H1 (cell line): ENCODE data around the gene NQO2. TPM values are rescaled to one million over a fixed set of nuclear protein-coding genes. Genes with fewer than 3 reads are reported as not detected.

Source experiments
- CTCF ChIA-PET: fragments of 300-600 bp; sonication (Branson Sonifier 250); formaldehyde crosslinking; loops from one replicate; lab custom pipeline; 2021; ENCODE audit not compliant: partially characterized antibody; lab: Charles Lee
- POLR2A ChIA-PET: fragments of 300-600 bp; sonication (Branson Sonifier 250); formaldehyde crosslinking; loops from one replicate; lab custom pipeline; 2021; ENCODE audit warnings: inconsistent platforms; ENCODE audit not compliant: partially characterized antibody; lab: Charles Lee
- DNase-seq, 2 experiments: peaks; one replicate each; pipeline versions ENCODE4 v3.0.0 to v3.0.0-alpha.2; 2010 to 2022; ENCODE audit warnings: low spot score in 2 of 2, low read depth in 1 of 2, mixed read lengths in 1 of 2
- FAIRE-seq: peaks from 2 replicates; lab custom pipeline; 2011; peaks lifted over from hg19 to GRCh38; lab: Jason Lieb, UNC
- H2AFZ ChIP-seq: 2 replicates; pipeline ENCODE4 v1.8.1; 2012; ENCODE audit warnings: low read length, inconsistent platforms
- H2AK5ac ChIP-seq: 2 replicates; pipeline ENCODE4 v1.6.1; 2013; ENCODE audit warnings: low read depth, low read length
- H2BK120ac ChIP-seq: replicated peaks from 2 replicates; pipeline ENCODE3; 2013; ENCODE audit warnings: low read depth, low read length, inconsistent platforms
- H2BK12ac ChIP-seq: 2 replicates; pipeline ENCODE4 v1.6.1; 2013; ENCODE audit warnings: low read depth, low read length
- H2BK15ac ChIP-seq: 2 replicates; pipeline ENCODE4 v1.6.1; 2013; ENCODE audit warnings: low read length
- H2BK20ac ChIP-seq: 2 replicates; pipeline ENCODE4 v1.6.1; 2013; ENCODE audit warnings: low read length
- H2BK5ac ChIP-seq: 2 replicates; pipeline ENCODE4 v1.6.1; 2013; ENCODE audit warnings: low read depth, low read length
- H3K14ac ChIP-seq: 2 replicates; pipeline ENCODE4 v1.6.1; 2013; ENCODE audit warnings: inconsistent platforms; ENCODE audit not compliant: insufficient read length
- H3K18ac ChIP-seq: 2 replicates; pipeline ENCODE4 v1.6.1; 2013; ENCODE audit warnings: low read length; ENCODE audit errors: extremely low read depth
- H3K23ac ChIP-seq: 2 replicates; pipeline ENCODE4 v1.6.1; 2013; ENCODE audit warnings: inconsistent platforms; ENCODE audit not compliant: insufficient read length
- H3K23me2 ChIP-seq: 2 replicates; pipeline ENCODE4 v1.6.1; 2013; ENCODE audit warnings: low read depth, low read length
- H3K27ac ChIP-seq: 2 replicates; pipeline ENCODE4 v1.6.1; 2011; ENCODE audit warnings: low read depth, low read length, inconsistent platforms
- H3K27me3 ChIP-seq, 4 experiments: replicated peaks in 1 of 4; 1 replicate in 1 of 4; 2 replicates in 3 of 4; pipeline versions ENCODE4 v1.6.1 to v1.8.1; 2011 to 2013; ENCODE audit warnings: low read length in 3 of 4, mild to moderate bottlenecking in 3 of 4, inconsistent platforms in 2 of 4, mixed read lengths in 2 of 4, moderate library complexity in 1 of 4; ENCODE audit not compliant: control insufficient read depth in 3 of 4, insufficient read depth in 3 of 4; ENCODE audit errors: extremely low read depth in 1 of 4
- H3K36me3 ChIP-seq, 4 experiments: 2 replicates each; pipeline versions ENCODE4 v1.6.1 to v1.8.1; 2011 to 2013; ENCODE audit warnings: mild to moderate bottlenecking in 4 of 4, low read length in 3 of 4, moderate library complexity in 2 of 4, control low read depth in 1 of 4, inconsistent platforms in 1 of 4; ENCODE audit not compliant: insufficient read depth in 4 of 4, control insufficient read depth in 2 of 4
- H3K4ac ChIP-seq: replicated peaks from 2 replicates; pipeline ENCODE3; 2013; ENCODE audit warnings: low read length, low read depth, mixed read lengths, inconsistent platforms; ENCODE audit not compliant: insufficient read length
- H3K4me1 ChIP-seq, 4 experiments: replicated peaks in 1 of 4; 1 replicate in 1 of 4; 2 replicates in 3 of 4; pipeline versions ENCODE4 v1.6.1 to v1.8.1; 2011 to 2013; ENCODE audit warnings: low read length in 3 of 4, inconsistent platforms in 2 of 4, mixed read lengths in 1 of 4; ENCODE audit not compliant: insufficient read depth in 4 of 4, control insufficient read depth in 3 of 4
- H3K4me2 ChIP-seq, 2 experiments: 2 replicates each; pipeline versions ENCODE4 v1.6.1 to v1.8.1; 2011 to 2013; ENCODE audit warnings: low read depth in 2 of 2, low read length in 2 of 2, control low read depth in 1 of 2, inconsistent platforms in 1 of 2, mild to moderate bottlenecking in 1 of 2; ENCODE audit not compliant: insufficient read depth in 1 of 2
- H3K4me3 ChIP-seq, 4 experiments: fragments of 200-600, 300-600 bp in 1 of 4; sonication (generic), shearing (Covaris generic), sonication (Bioruptor Twin) in 1 of 4; 2 replicates each; pipeline versions ENCODE4 v1.5.1 to v1.8.1; 2011 to 2016; ENCODE audit warnings: low read length in 4 of 4, low read depth in 3 of 4, control low read depth in 2 of 4, inconsistent platforms in 2 of 4, mild to moderate bottlenecking in 2 of 4, mixed read lengths in 1 of 4, moderate library complexity in 1 of 4; ENCODE audit not compliant: insufficient read depth in 2 of 4; ENCODE audit errors: extremely low read depth in 1 of 4
- H3K56ac ChIP-seq: replicated peaks from 2 replicates; pipeline ENCODE3; 2013; ENCODE audit warnings: low read depth, mild to moderate bottlenecking, mixed read lengths, low read length, inconsistent platforms; ENCODE audit not compliant: insufficient read length
- H3K79me1 ChIP-seq: 2 replicates; pipeline ENCODE4 v1.6.1; 2013; ENCODE audit warnings: low read depth, low read length, control low read depth
- H3K79me2 ChIP-seq, 2 experiments: 2 replicates each; pipeline versions ENCODE4 v1.6.1 to v1.8.1; 2012 to 2013; ENCODE audit warnings: low read length in 2 of 2, mild to moderate bottlenecking in 2 of 2, inconsistent platforms in 1 of 2; ENCODE audit not compliant: insufficient read depth in 2 of 2, control insufficient read depth in 1 of 2
- H3K9ac ChIP-seq, 4 experiments: replicated peaks in 1 of 4; 1 replicate in 1 of 4; 2 replicates in 3 of 4; pipeline versions ENCODE4 v1.6.1 to v1.8.1; 2011 to 2013; ENCODE audit warnings: low read depth in 3 of 4, low read length in 3 of 4, control low read depth in 2 of 4, mild to moderate bottlenecking in 2 of 4, moderate library complexity in 2 of 4, inconsistent platforms in 1 of 4; ENCODE audit errors: extremely low read depth in 1 of 4
- H3K9me3 ChIP-seq, 2 experiments: 2 replicates each; pipeline versions ENCODE4 v1.6.1 to v1.8.1; 2012 to 2013; ENCODE audit warnings: mild to moderate bottlenecking in 2 of 2, moderate library complexity in 2 of 2, control low read depth in 1 of 2, inconsistent platforms in 1 of 2, low read depth in 1 of 2, low read length in 1 of 2, mixed read lengths in 1 of 2; ENCODE audit not compliant: insufficient read depth in 2 of 2
- H4K20me1 ChIP-seq, 2 experiments: replicated peaks in 1 of 2; 2 replicates each; pipeline versions ENCODE3 to v1.8.1; 2011 to 2013; ENCODE audit warnings: inconsistent platforms in 2 of 2, low read length in 2 of 2, mild to moderate bottlenecking in 1 of 2; ENCODE audit not compliant: insufficient read depth in 2 of 2, control insufficient read depth in 1 of 2
- H4K5ac ChIP-seq: 2 replicates; pipeline ENCODE4 v1.6.1; 2013; ENCODE audit warnings: low read length, low read depth, mixed read lengths, inconsistent platforms; ENCODE audit not compliant: insufficient read length
- H4K8ac ChIP-seq: 2 replicates; pipeline ENCODE4 v1.8.0; 2013; ENCODE audit warnings: mild to moderate bottlenecking, moderate library complexity, low read length, inconsistent platforms; ENCODE audit not compliant: insufficient read depth; ENCODE audit errors: extremely low read depth
- H4K91ac ChIP-seq: replicated peaks from 2 replicates; pipeline ENCODE3; 2013; ENCODE audit warnings: low read length, mixed read lengths, inconsistent platforms; ENCODE audit not compliant: insufficient read length
- CHD2 ChIP-seq: IDR thresholded peaks from 2 replicates; pipeline ENCODE4 v1.6.1; 2012; ENCODE audit warnings: low read length, improper control_type of control experiment
- CREB1 ChIP-seq: IDR thresholded peaks from 2 replicates; pipeline ENCODE4 v1.6.1; 2012; ENCODE audit warnings: inconsistent platforms
- EP300 ChIP-seq, 2 experiments: IDR thresholded peaks; 1 replicate in 1 of 2; 2 replicates in 1 of 2; pipeline ENCODE4 v1.6.1; 2011 to 2012; ENCODE audit warnings: low read depth in 2 of 2, low read length in 2 of 2, mild to moderate bottlenecking in 2 of 2, borderline replicate concordance in 1 of 2, inconsistent platforms in 1 of 2, moderate library complexity in 1 of 2
- GABPA ChIP-seq: IDR thresholded peaks from 2 replicates; pipeline ENCODE4 v1.6.1; 2011; ENCODE audit warnings: mild to moderate bottlenecking, low read length, moderate library complexity, borderline replicate concordance; ENCODE audit not compliant: insufficient read depth
- MAX ChIP-seq: IDR thresholded peaks from 2 replicates; pipeline ENCODE4 v1.6.1; 2012; ENCODE audit warnings: inconsistent platforms
- NRF1 ChIP-seq: IDR thresholded peaks from 2 replicates; pipeline ENCODE4 v1.6.1; 2011; ENCODE audit warnings: mild to moderate bottlenecking, low read depth, low read length, improper control_type of control experiment
- POLR2A ChIP-seq, 2 experiments: IDR thresholded peaks; 1 replicate in 1 of 2; 2 replicates in 1 of 2; pipeline ENCODE4 v1.6.1; 2011; ENCODE audit warnings: low read depth in 2 of 2, low read length in 2 of 2, mild to moderate bottlenecking in 2 of 2; ENCODE audit errors: control extremely low read depth in 1 of 2
- POU5F1 ChIP-seq: IDR thresholded peaks from 2 replicates; pipeline ENCODE4 v1.6.1; 2011; ENCODE audit warnings: low read depth, mild to moderate bottlenecking, low read length, moderate library complexity
- RXRA ChIP-seq: IDR thresholded peaks from 2 replicates; pipeline ENCODE4 v1.6.1; 2011; ENCODE audit warnings: low read depth, mild to moderate bottlenecking, low read length, moderate library complexity; ENCODE audit not compliant: insufficient read depth
- SAP30 ChIP-seq: fragments of 300-600 bp; sonication (generic); IDR thresholded peaks from 2 replicates; pipeline ENCODE4 v1.7.1; 2012; ENCODE audit warnings: low read length, moderate library complexity, mild to moderate bottlenecking, inconsistent platforms; ENCODE audit not compliant: insufficient read depth, insufficient replicate concordance
- TBP ChIP-seq: IDR thresholded peaks from 2 replicates; pipeline ENCODE4 v1.6.1; 2011; ENCODE audit warnings: low read depth, low read length, improper control_type of control experiment
- USF2 ChIP-seq: IDR thresholded peaks from 2 replicates; pipeline ENCODE4 v1.6.1; 2011; ENCODE audit warnings: low read length, improper control_type of control experiment
- YY1 ChIP-seq: IDR thresholded peaks from 2 replicates; pipeline ENCODE4 v1.6.1; 2011; ENCODE audit warnings: low read depth, mild to moderate bottlenecking, low read length
- WGBS, 2 experiments: shearing (Covaris generic) in 1 of 2; methylation state at CpG; one replicate each; pipeline versions ENCODE4 v1.1.6 to v1.1.7; 2013 to 2015; ENCODE audit warnings: low lambda C conversion rate in 2 of 2, mixed read lengths in 2 of 2, inconsistent platforms in 1 of 2, low coverage in 1 of 2, missing lambda C conversion rate in 1 of 2; ENCODE audit not compliant: insufficient replicate concordance in 2 of 2, insufficient coverage in 1 of 2, insufficient read length in 1 of 2; ENCODE audit errors: extremely low coverage in 1 of 2, missing lambda C conversion rate in 1 of 2; 5-methylcytosine and 5-hydroxymethylcytosine counted together
- polyA plus RNA-seq, 7 experiments: library from polyadenylated mRNA; depleted of rRNA in 3 of 7; stranded (reverse) in 5 of 7; unstranded in 2 of 7; fragments of >200 nt in 5 of 7; fragments of 200-250 nt in 2 of 7; gene quantifications; 1 replicate in 5 of 7; 2 replicates in 1 of 7; 4 replicates in 1 of 7; pipeline versions ENCODE4 v1.2.1 to v1.2.3, GENCODE V29; 2011 to 2013; ENCODE audit warnings: missing spikeins in 2 of 7, mixed read lengths in 2 of 7
- total RNA-seq: library from RNA; stranded (reverse); fragmentation: NEBNext Ultra II Directional; extraction: Animal tissue kit (Norgen Biotek cat#: 25700); gene quantifications from 2 replicates; pipeline ENCODE4 v1.2.1, GENCODE V29; 2021

Gene NQO2
- total and polyA plus RNA-seq, 2 of the 8 experiments (the other 6 are each of a cell fraction or from before 2014, with no cell fraction given) = 135 to 168 TPM

- no peak for FAIRE-seq
- H3K4me1 ChIP-seq = peaks cover 0 to 6% (median 0%) of the 10 kb centered on the region in 4 experiments; a peak in 2 of 7 replicates
- no peak overlapping the region for H4K8ac ChIP-seq
- H2AK5ac ChIP-seq = no peak overlapping the region
- H3K9ac ChIP-seq = no peak overlapping the region
- H3K4ac ChIP-seq = no peak overlapping the region
- no peak overlapping the region for H4K5ac ChIP-seq
- no peak overlapping the region for H2BK5ac ChIP-seq
- no peak overlapping the region for H3K27ac ChIP-seq
- H3K56ac ChIP-seq = no peak overlapping the region
- H3K79me2 ChIP-seq = no peaks in the 10 kb centered on the region
- no peak overlapping the region for H2BK15ac ChIP-seq
- H3K27me3 ChIP-seq = no peaks in the 10 kb centered on the region
- no peak overlapping the region for H3K23ac ChIP-seq
- no peak for DNase-seq
- H3K18ac ChIP-seq = no peak overlapping the region
- no peak overlapping the region for H2AFZ ChIP-seq
- ChIA-PET POLR2A (no interaction called here), CTCF (interaction anchor here (1.3 to 9.3 kb wide), 6 partner anchors 8 to 133 kb away, joined by 4 to 54 read pairs (median 4); no protein-coding TSS in a partner anchor)
- no peak overlapping the region for H3K14ac ChIP-seq
- H3K23me2 ChIP-seq = no peaks in the 10 kb centered on the region
- TF ChIP-seq TBP = no peak
- no peak for TF ChIP-seq USF2
- no peak for TF ChIP-seq SAP30
- no peak for TF ChIP-seq POLR2A (IDR thresholded peaks at IDR 0.05; ENCODE audit: control extremely low read depth in 1 of 2, low read depth in 2 of 2, low read length in 2 of 2)
- TF ChIP-seq CREB1 = no peak
- TF ChIP-seq POU5F1 = no peak
- no peak for TF ChIP-seq CHD2
- no peak for TF ChIP-seq EP300 (IDR thresholded peaks at IDR 0.05; ENCODE audit: borderline replicate concordance in 1 of 2, low read depth in 2 of 2, low read length in 2 of 2)
- no peak for TF ChIP-seq MAX
- no peak for TF ChIP-seq RXRA
- TF ChIP-seq YY1 = no peak
- no peak for TF ChIP-seq GABPA
- no peak for TF ChIP-seq NRF1
- no peaks in the 10 kb centered on the region for H3K9me3 ChIP-seq
- H3K4me3 ChIP-seq = no peak overlapping the region
- no peak overlapping the region for H2BK12ac ChIP-seq
- H3K79me1 ChIP-seq = no peaks in the 10 kb centered on the region
- no peaks in the 10 kb centered on the region for H4K20me1 ChIP-seq
- no peak overlapping the region for H3K4me2 ChIP-seq
- WGBS, 2 experiments = 89% methylated on average over 4 of the region's 4 CpGs; no CpG with 5 or more reads in 1 of the 2 experiments
- no peak overlapping the region for H2BK20ac ChIP-seq
- no peak overlapping the region for H2BK120ac ChIP-seq
- no peaks in the 10 kb centered on the region for H3K36me3 ChIP-seq
- no peak overlapping the region for H4K91ac ChIP-seq
Observed at GRCh38 chr6:2978923-2979322, 20.8 kb upstream of the NQO2 start.
